GM13977 (cell line): ENCODE data around the gene DIP2B.

ENCODE experiments used
- DNase-seq: peaks from one replicate; pipeline ENCODE4 v3.0.0; 2012; ENCODE audit warnings: low spot score
- CTCF ChIP-seq: IDR thresholded peaks from 2 replicates; pipeline ENCODE4 v1.5.1; 2012; ENCODE audit warnings: mild to moderate bottlenecking, control low read depth; ENCODE audit not compliant: insufficient read depth; ENCODE audit errors: extremely low read depth, missing control alignments
- in situ Hi-C: fragments of 300-500 bp; cut with MboI; formaldehyde crosslinking; loops from one replicate; pipeline ENCODE4 v1.12.0; 2022; ENCODE audit warnings: low sequenced_read_pairs, low pct_unique_long_range_greater_than_20kb, mixed read lengths, inconsistent platforms; ENCODE audit not compliant: unreplicated experiment

The DIP2B gene

GRCh38 chr12:50642761-50643160 lies 138.0 kb downstream of the DIP2B start:
- in situ Hi-C loops = no loop called here
- no peak for DNase-seq
- TF ChIP-seq CTCF = no peak

GRCh38 chr12:50647031-50647430 lies 142.2 kb downstream of the DIP2B start:
- in situ Hi-C loops = no loop called here
- no peak for DNase-seq
- no peak for TF ChIP-seq CTCF

GRCh38 chr12:50647479-50647878 lies 142.7 kb downstream of the DIP2B start:
- in situ Hi-C loops = no loop called here
- TF ChIP-seq CTCF = no peak
- DNase-seq = no peak

GRCh38 chr12:50650285-50650684 lies 145.5 kb downstream of the DIP2B start:
- in situ Hi-C loops = no loop called here
- DNase-seq = no peak
- TF ChIP-seq CTCF = no peak

- DNase-seq = no peak
- no peak for TF ChIP-seq CTCF
- in situ Hi-C loops = no loop called here
Observed at GRCh38 chr12:50655374-50655921, 150.7 kb downstream of the DIP2B start.

- DNase-seq = no peak
- in situ Hi-C loops = no loop called here
- no peak for TF ChIP-seq CTCF
Observed at GRCh38 chr12:50659260-50659659, 154.5 kb downstream of the DIP2B start.
